Stimulated activated CD4-positive, alpha-beta T cell treated with anti-CD3 and anti-CD28 coated beads, Interleukin-4, amount 100 ng/mL, for 48 hours (primary cell): Measurements from ENCODE around the gene OGFOD3.
"Not testable (repeated sequence)": the region's sequence is repeated elsewhere in the genome, so short reads cannot be mapped to it uniquely, and the experiment has no call there.

Source experiments
- DNase-seq, 2 donors: peaks; one replicate each; pipeline ENCODE4 v3.0.0-alpha.2; 2020; ENCODE audit warnings: low read depth in 2 of 2

OGFOD3 gene

DNA sequence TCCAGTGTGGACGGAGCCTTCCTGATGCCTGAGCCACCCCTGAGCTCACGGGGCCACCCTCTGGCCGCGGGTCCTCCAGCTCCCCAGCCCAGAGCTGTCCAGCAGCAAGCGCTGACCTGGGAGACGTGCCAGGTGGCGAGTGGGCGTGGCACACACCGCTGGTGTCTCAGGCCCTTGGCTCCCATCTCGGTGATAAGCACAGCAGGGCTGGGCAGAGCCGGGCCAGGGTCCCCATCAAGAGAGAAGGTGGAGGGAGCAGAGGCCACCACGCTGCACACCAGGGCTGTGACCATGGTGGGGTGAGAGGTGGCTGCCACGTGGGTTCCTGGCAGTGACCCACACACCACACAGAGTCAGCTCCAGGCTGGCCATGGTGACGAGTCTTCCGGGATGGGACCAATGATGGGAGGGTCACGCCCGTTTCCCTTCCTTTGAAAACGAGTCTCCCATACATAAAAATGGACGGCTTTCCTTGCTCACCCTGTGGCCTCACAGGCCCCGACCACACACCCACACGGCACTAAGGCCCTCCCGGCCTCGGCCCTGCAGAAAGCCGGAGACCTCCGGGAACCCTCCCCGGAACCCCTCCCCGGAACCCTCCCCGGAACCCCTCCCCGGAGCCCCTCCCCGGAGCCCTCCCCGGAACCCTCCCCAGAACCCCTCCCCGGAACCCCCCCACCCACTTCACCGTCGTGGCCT, 30.0 kb downstream of the OGFOD3 start:
- DNase-seq: no peak

DNA sequence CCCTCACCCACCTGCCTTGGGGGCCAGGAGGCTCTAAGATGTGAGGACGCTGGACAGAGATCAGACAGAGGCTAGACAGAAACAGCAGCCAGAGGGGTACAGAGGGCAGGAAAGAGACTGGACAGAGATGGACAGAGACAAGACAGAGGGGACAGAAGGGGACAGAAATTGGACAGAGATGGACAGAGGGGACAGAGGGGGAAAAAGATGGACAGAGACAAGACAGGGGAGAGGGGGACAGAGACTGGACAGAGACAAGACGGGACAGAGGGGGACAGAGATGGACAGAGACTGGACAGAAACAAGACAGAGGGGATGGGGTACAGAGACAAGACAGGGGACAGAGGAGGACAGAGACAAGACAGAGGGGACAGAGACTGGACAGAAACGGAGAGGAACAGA, 30.7 kb downstream of the OGFOD3 start:
- no peak for DNase-seq

DNA sequence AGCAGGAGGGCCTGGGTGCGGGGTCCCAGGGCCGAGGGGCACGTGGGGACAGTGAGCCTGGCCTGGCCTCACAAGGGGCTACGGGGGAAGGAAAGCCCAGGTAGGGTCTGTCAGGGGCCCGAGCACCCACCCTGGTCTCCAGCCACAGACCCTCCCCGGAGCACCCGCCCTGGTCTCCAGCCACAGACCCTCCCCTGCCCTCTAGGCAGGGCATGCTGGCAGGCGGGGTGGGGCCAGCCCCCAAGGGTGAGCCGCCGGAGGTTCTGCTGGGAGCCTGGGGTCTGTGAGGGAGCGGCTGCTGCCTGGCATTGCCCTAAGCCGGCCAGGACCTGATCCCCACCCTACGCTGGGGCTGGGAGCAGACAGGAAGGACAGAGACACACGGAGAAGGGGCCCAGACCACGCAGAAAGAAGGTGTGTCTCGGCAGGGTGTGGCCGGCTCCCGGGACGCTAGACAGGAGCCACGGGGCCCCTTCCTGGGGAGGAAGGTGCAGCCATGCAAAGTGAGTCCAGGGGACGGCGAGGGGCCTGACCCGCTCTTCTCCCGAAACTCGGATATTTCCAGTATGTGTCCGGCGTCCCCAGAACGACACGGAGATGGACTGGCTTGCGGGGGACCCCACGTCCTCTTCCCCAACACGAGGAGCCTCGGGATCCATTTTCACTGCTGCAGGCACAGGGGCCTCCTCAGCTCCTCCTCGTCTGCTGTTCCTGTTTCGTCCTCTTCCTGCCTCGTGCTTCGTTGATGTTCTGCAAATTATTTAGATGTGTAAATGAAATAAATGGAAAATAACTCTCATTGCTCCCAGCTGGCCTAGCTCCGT, 31.3 kb downstream of the OGFOD3 start:
- DNase-seq: no peak

DNA sequence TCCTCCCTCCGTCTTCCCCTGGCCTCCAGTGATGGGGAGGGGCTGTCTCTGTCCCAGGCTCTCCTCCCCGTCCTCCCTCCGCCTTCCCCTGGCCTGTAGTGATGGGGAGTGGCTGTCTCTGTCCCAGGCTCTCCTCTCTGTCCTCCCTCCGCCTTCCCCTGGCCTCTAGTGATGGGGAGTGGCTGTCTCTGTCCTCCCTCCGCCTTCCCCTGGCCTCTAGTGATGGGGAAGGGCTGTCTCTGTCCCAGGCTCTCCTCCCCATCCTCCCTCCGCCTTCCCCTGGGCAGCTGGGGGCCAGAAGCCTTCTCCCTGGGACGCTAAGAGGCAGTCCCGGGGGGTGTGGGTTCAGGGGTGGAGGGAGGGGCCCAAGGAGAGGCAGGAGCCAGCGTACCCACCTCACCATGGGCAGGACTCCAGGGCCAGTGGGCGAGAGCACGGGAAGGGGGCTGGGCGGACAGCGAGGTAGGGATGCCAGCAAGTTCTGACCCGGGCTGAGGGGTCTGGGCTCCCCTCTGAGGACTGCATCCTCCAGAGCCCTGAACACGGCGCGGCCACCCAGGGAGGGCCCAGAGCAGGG, 32.0 kb downstream of the OGFOD3 start:
- no peak for DNase-seq

DNA sequence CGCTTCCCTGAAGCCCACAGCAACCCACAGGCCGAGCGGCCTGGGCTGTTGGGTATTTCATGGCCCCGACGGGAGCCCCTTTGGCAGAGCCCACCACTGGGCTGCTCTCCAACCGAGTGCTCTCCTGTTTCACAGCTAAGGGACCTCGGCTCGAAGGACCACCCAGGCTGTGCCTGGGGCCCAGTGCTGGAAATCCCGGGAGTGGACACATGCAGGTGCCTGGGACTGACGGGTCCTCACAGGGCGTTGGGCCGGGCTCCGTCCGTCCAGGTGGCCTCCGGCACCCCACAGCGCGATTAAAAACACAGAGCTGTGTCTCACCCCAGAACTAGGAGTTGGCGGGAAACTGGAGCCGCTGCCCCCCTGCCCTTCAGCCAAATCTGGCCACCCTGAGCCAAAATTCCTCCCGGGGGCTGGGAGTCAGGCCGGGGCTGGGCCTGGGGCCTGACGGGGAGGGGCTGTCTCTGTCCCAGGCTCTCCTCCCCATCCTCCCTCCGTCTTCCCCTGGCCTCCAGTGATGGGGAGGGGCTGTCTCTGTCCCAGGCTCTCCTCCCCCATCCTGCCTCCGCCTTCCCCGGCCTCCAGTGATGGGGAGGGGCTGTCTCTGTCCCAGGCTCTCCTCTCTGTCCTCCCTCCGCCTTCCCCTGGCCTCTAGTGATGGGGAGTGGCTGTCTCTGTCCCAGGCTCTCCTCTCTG, 32.7 kb downstream of the OGFOD3 start:
- DNase-seq: no peak

DNA sequence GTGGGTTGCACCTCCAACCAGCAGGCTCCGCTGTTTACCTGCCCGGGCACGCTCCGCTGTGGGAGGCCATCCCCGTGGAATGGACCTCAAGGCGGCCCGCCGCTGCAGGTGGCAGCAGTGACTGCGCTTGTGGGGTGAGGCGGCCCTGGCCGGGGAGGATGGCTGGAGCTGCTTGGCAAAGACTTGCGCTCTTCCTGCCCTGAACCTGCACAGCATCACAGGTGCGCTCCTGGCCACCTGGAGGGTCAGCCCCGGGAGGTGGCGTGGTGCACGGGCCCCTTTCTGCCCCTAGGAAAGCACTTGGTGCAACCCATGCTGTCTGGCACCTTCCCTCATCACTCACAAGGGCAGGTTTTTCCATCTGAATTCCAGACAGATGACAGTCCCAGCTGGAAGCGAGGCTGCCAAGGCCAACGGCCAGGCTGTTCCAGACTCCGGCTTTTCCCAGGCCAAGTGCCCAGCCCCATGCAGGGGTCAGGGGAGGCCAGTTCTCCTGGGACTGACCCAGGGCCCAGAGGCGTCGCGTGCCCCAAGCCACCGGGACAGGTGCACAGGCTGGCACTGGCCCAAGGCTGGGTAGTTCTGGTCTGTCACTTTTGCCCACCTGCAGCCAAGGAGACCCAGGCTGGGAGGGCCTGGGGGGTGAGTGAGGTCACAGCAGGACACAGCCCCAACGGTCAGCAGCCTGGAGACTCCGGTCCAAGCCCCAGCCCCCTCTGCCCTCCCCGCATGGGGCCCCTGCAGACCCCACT, 33.5 kb downstream of the OGFOD3 start:
- DNase-seq: no peak

DNA sequence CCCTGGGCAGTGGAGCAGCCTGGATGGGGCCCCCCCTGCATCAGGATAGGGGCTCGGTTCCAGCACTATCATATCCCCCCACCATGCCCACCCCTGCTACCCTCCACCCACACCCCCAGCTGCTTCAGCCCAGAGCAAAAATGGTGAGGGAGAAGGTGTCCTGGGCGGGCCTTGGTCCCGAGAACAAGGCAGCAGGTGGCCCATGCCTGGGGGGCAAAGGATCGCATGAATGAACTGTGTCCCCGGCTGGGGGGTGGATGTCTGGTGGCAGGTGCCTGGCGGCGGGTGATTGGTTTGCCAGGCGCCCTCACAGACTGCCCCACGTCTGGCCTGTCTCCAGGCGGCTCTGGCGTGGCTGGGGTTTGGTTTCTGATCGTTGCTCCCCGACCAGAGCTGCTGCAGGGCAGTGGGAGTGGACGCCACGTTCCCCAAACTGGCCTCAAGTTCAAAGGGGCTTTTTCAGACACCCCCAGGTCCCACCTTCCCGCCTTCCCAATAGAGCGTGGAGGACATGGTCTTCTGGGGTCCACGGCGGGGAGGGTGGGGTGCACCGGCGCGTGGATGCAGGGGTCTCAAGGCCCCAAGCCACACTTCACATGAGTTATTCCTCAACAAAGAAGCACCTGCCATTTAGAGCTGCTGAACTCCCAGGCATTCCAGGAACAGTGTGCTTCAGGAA, 34.2 kb downstream of the OGFOD3 start:
- no peak for DNase-seq

DNA sequence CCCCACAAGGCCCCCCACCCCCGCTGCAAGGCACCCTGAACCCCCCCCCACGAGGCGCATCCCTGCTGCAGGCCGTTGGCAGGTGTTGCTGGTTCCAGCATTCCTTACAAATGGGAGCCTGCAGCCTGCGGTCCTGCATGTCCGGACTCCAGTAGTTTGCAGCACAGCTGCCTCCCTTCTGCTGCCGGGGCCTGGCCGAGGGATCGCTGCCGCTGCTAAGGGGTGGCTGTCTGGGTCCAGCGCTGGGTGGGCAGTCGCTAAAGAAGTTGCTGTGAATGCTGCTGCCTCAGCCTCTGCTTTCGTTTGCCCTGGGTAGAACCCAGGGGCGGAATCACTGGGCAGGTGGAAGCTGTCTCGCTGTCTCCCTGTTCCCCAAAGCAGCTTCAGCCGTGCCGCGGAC, 35.0 kb downstream of the OGFOD3 start:
- DNase-seq: no peak

DNA sequence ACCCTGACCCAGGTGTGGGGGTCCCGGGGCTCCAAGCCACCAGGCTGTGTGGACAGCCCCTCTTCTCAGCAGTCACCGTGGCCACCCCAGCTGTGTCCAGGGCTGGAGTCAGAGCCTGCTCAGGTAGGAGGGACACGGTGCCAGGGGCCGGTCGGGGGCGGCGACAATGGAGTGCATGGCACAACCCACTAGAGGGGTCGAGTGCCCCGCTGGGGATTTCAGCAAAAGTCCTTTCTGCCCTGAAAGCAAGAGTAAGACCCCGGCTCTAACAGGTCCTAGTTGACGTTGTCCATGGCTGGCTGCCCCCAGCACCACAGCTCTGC, 35.5 kb downstream of the OGFOD3 start:
- DNase-seq: no peak

DNA sequence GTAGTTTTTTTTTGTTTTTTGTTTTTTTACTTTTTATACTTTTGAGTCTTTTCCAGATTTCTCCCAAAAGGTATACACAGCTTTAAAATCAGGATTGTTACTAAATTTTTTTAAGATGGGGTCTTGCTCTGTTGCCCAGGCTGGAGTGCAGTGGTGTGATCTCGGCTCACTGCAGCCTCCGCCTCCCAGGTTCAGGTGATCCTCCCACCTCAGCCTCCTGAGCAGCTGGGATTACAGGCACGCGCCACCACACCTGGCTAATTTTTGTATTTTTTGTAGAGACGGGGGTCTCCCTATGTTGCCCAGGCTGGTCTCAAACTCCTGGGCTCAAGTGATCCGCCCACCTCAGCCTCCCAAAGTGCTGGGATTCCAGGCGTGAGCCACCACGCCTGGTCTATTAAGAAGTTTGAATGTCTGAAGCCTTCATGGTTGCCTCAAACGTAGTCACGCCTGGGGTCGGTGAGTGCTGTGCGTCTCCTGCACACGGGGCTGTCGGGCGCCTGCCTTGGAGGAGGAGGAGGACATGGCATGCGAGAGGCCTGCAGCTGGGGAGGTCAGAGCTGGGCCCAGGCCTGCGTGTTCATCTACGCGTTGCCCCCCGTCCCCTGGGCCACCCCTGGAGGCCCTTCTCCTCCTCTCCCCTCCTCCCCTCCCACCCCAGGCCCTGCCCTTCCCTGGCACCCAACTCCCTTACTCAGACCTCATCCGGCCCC, 36.0 kb downstream of the OGFOD3 start:
- not testable (repeated sequence) for DNase-seq

DNA sequence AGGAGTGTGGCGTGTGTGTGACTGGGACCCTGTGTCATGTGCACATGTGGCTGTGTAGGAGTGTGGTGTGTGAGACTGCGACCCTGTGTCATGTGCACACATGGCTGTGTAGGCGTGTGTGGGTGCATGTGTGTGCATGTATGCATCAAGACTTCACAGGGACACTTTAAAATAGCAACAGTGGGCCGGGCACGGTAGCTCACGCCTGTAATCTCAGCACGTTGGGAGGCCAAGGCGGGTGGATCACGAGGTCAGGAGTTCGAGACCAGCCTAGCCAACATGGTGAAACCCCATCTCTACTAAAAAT, 36.7 kb downstream of the OGFOD3 start:
- not testable (repeated sequence) for DNase-seq

DNA sequence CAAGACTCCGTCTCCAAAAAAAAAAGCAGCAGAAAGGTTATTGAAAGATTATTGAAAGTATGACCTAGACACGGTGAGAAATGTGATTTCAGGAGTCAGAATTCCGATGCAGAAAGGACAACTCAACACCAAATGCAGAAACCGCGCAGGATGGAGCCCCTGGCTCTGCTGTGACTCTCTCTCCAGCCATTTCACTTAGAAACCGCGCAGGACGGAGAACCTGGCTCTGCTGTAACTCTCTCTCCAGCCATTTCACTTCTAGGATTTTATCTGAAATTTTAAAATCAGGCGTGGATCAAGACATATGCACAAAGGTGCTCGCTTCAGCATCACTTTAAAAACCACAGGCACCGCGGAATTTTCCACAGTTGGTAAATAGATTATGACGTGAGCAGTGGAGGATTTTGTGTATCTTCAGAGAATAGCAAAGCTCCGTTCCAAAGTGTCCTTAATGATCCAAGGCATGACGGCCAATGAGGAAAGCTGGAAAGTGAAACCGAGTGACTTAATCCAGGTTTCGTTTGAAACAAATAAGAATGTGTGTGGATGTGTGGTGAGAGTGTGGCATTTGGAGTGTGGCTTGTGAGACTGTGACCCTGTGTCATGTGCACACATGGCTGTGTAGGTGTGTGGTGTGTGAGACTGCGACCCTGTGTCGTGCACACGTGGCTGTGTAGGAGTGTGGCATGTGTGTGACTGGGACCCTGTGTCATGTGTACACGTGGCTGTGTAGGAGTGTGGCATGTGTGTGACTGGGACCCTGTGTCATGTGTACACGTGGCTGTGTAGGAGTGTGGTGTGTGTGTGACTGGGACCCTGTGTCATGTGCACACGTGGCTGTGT, 37.3 kb downstream of the OGFOD3 start:
- DNase-seq: no peak

DNA sequence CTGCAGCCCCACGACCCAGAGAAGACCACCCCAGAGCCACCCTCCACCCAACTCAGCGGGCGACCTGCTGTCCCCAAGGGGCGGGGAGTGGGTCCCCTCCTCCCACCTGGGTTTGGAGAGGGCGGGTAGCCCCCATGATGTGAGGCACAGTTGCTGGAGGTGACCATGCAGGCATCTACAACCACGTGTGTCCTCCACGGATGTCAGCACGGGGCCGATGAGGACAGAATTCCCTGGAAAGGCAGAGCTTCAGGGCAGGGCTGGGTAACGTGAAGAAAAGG, 39.7 kb downstream of the OGFOD3 start:
- no peak for DNase-seq

DNA sequence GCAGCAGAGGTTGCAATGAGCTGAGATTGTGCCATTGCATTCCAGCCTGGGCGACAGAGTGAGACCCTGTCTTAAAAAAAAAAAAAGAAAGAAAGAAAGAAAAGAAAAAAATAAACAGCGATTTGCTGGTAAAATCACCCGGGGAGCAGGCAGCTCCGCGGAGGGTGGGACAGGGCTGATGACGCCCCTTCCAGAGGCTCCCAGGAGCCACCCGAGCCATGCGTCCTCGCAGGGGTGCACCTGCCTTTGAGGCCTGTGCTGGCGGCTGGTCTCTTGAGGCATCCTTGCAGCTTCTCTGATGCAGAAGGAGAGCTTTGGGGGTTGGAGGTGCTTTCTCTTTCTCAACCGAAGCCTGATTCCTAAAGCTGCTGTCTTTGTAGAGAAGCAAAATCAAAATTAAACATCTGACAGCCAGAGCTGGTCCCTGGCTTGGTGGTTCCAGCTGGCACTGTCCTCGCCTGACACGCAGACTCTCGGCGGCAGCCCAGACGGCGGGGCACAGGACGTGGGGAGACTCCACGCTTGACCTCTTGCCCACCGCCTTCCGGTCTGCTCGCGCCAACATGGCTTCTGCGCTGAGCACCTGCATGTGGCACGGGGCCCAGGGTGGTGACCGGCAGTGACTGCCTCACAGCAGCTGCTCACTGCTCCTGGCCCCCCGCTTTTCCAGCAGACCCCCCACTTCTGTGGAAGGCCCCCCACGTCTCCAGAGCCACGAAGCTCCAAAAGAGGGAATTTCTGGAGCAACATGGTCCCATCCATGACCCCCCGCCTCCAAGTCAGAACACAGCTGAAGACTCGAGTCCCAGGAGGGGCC, 40.3 kb downstream of the OGFOD3 start:
- DNase-seq: no peak

DNA sequence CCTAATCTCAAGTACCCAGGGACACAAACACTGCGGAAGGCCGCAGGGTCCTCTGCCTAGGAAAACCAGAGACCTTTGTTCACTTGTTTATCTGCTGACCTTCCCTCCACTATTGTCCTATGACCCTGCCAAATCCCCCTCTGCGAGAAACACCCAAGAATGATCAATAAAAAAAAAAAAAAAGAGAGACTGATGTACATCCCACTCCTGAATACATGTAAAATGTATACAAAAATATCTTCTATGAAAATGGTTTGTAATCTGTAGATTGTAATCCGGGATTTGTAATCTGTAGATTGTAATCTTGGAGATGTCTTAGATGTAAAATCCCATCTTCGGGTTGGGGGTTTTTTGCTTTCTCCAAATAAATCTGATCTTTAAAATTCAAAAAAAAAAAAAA, 41.1 kb downstream of the OGFOD3 start:
- not testable (repeated sequence) for DNase-seq

DNA sequence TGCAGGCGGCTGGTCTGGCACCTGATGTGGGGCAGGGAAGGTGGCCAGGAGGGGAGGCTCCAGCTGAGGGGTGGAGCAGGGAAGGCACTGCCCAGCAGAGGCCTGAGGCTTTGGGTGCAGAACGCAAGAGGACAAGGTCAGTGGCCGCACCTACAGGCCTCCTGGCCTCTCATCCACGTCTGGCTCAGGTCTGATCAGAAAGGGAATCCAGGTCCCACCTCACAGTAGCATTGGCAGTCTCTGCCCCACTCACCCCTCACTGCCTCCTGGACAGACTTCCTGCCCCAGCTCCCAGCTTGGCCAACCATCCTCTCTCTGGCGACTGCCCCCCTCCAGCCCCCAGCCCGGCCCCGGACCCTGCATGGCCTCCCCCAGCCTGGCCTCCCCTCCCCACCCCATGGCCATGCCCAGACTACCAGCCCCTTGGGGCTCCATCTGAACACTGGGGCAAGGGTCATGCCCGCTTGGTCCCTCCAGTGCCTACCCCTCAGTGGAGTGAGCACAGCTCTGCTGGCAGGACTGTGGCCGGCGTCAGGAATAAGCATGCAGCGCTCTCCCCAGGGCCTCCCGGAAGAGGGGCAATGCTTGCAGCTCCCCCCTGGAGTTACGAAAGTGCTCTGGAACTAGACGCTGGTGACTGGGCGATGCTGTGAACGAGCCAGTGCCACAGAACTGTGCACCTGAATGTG, 42.2 kb downstream of the OGFOD3 start:
- DNase-seq: no peak

DNA sequence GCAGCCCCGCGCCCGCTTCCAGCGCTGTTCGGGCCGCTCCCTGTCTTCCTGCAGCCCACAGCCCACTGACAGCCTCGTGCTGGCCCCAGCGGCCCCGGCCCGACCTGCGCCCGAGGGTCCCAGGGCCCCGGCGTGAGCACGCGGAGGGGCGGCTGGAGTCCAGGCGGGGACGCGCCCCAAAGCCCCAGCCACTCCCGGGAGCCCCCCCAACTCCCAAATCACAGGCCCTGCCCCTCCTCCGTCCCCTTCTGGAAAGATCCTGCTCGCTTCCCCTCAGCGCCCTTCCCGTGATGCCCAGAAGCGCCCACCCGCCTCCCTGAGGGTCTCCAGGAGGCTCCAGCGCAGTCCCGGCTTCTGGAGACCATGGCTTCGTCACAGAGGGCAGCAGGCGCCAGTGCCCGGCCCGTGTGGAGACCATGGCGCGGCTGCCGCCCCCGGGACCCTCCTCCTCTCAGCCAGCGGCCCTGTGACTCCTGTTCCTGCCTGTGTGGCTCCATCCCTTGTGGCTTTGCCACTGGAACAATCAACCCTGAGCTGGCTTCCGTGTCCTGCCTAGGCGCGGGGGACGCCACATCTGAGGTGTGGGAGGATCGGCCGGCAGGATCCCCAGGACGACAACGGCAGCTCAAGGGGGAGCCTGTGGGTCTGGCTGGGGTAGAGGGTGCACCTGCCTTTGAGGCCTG, 42.9 kb downstream of the OGFOD3 start:
- no peak for DNase-seq
